PC-3 (cell line): Measurements from ENCODE around the gene MYL12B.

ENCODE experiments used
- CTCF ChIP-seq: fragments of 300-600 bp; sonication (generic); conservative IDR thresholded peaks from 2 replicates; pipeline ENCODE4 v1.5.1; 2017; ENCODE audit warnings: antibody characterized with exemption, low read depth, mild to moderate bottlenecking, low read length
- EZH2 ChIP-seq: fragments of 300-600 bp; sonication (generic); IDR thresholded peaks from one replicate; pipeline ENCODE4 v1.6.1; 2017; ENCODE audit warnings: antibody characterized with exemption, mild to moderate bottlenecking, low read length; ENCODE audit not compliant: unreplicated experiment
- EZH2phosphoT487 ChIP-seq: fragments of 300-600 bp; sonication (generic); IDR thresholded peaks from 2 replicates; pipeline ENCODE4 v1.6.1; 2018; ENCODE audit warnings: mild to moderate bottlenecking, antibody characterized with exemption, low read length, borderline replicate concordance

- no peak for TF ChIP-seq CTCF
- no peak for TF ChIP-seq EZH2
- TF ChIP-seq EZH2phosphoT487: no peak
Observed at GRCh38 chr18:3304832-3305231, 42.9 kb downstream of the MYL12B start.
